Measurements from ENCODE around the gene AIFM2.

Gene AIFM2

DNA sequence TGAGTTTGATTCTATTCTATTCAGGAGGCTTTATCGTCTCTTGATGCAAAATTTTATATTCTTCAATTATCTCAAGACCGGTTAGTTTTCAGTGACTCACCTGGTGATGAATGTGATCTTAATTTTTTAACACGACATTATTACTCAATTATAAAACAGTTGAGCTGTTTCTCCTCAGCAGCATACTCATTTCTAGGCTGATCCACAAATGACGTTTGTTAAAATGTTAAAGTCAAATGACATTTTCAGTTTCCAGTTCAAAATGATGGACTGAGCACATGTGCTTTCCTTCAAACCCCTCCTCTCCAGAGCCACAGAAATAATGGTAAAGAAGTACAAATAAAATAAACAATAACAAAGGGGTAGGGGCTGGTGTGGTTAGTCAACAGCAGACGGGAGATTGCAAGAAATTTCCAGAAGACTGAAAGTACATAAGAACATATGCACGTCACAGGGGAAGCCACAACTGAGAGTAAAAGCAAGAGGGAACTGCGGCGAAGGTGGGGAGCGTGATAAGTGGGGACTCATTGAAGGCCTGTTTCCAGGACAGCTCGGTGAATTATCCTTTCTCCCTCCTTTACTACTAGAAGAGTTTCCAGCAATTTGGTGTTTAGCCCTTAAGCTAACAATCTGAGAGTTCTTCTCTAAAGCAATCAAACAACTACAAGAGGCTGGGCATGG is 69.1 kb downstream of the AIFM2 start:
- TF ChIP-seq, protein P1, sequence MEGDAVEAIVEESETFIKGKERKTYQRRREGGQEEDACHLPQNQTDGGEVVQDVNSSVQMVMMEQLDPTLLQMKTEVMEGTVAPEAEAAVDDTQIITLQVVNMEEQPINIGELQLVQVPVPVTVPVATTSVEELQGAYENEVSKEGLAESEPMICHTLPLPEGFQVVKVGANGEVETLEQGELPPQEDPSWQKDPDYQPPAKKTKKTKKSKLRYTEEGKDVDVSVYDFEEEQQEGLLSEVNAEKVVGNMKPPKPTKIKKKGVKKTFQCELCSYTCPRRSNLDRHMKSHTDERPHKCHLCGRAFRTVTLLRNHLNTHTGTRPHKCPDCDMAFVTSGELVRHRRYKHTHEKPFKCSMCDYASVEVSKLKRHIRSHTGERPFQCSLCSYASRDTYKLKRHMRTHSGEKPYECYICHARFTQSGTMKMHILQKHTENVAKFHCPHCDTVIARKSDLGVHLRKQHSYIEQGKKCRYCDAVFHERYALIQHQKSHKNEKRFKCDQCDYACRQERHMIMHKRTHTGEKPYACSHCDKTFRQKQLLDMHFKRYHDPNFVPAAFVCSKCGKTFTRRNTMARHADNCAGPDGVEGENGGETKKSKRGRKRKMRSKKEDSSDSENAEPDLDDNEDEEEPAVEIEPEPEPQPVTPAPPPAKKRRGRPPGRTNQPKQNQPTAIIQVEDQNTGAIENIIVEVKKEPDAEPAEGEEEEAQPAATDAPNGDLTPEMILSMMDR (IDR thresholded peaks at IDR 0.05; ENCODE audit: insufficient read depth, low read depth, low read length, missing control alignments) = no peak
- no peak overlapping the region for H3K4me3 ChIP-seq (ENCODE audit: low read length)
- peak; percentile 44 for DNase-seq (ENCODE audit: low read depth)
